ENCODE results near the gene MAML2.
A peak's percentile ranks its signal among the peaks of the same experiment; 100 is the strongest.

Gene MAML2

GRCh38 chr11:96091476-96091875, 251.5 kb downstream of the MAML2 start:
- DNase-seq: no peak

- DNase-seq: no peak
Observed at GRCh38 chr11:96090711-96091110, 252.3 kb downstream of the MAML2 start.

DNA sequence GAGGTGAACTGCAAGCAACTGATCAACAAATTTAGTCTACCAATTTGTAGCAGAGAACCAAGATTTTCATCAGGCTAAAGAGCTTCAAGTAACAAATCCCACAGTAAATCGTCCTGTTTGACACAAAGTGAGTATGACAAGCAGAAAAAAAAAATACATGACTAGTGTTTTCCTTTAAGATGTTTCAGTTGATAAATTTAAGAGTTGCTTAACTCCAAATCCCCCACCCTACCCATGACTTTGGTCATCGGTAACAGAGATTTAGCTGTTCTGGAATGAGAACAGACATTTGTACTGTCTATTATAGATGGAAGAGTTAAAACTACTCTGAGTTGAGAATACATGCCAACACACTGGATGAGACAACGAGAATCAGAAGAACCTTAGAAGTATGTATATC, 254.1 kb downstream of the MAML2 start:
- peak; percentile 48 for DNase-seq

DNA sequence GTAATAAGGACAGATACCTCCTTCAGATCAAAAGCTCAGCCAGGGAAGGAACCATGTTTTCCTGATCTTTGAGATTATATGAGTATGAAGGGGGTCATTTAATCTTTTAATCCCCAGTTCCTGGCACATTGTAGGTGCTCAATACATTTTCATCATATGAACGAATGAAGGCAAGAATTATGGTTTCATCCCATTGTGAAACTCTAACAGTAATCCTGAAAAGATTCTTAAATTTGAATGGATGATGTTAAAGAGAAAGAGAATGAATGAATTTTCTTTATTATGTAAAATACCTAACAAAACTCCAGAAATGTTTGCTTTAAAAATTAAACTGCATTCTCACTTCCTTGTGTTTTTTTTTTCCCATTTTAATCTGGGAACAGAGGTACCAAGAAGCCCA, 256.9 kb downstream of the MAML2 start:
- no peak for DNase-seq

GRCh38 chr11:96085319-96085930, 257.6 kb downstream of the MAML2 start:
- DNase-seq: no peak

DNA sequence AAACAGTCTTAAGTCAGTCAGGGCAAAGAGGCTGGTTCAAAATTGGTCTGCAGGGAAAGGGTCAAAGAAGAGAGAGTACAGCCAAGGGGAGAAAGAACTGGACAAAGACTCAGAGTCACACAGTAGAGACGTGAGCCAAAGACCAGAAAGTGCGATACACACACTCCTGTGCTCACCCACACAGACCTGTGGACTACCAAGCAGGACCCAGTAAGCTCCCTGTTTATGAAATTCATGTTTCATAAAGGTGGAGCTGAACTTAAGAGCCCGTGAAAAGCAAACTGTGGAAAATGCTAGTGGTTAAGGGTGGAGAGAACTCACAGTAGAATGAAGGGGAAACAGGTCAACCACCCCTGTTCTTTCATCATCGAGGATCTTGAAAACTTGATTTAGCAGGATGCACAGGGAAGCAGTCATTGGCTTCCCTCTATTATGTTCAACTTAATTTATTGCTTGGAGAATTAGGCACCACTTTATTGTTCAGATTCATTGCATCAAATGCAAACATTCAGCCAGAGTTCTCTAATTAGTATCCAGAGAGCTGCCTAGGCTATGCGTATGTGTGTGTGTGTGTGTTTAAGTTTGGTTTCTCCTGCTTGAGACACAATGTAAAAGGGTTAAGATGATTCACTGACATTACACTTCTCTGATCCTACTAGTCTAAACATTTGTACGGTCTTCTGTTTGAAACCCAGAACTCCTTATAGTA, 258.2 kb downstream of the MAML2 start:
- DNase-seq: no peak

DNA sequence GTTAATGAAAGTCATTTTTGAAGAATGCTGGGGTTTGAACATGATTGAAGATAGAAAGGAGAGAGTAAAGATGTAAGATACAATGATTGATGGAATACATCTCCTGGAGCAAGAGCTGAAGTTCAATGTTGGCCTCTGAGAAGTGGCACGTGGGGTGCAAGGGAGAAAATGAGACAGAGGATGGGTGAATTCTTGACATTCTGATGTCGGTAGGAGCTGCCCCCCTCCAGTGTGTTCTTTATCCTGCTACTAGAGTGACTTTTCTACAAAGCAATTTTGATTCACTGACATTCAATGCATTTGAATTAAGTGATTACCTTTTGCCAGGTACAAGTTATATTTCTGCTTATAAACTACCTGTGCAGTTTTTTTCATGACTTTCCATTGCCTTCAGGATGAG, 260.1 kb downstream of the MAML2 start:
- DNase-seq: no peak

DNA sequence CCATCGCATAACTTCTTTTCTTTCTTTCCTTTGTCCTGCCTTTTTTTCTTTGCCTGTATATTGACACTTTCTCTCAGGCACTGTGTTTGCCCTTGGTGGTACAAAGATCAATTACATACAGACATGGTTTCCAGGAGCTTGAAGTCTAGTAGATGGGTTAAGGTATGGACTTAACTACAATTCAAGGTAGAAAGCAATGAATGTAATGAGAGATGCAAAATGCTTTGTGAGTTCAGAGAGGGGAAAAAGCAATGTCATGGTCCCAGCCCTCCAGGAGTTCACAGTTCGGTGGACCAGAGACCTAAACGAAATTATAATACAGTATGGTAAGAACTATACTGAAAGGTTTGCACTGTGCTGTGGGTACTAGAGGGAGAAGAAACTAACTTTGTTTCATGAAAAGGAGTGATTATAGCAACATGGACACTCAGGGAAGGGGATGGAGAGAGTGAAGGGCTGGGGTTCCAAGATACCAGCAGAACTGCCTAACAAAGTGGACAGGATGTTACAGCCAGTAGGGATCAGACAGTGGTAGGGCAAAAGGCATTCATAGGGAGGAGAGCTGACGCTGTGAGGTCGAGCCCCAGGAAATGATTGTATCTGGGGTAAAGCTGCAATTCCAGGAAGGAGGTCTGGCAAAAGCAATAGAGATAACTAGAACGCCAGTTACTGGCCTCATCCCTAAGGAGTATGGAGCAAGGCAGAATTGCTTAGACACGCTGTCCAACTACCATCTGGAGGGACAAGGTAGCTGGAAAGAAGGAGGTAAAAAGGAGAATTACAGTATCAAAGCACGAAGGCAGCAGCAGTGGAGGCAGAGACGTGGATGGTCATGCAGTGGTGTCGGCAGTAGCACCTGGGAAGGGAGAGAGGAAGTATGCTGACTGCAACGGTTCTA, 260.7 kb downstream of the MAML2 start:
- DNase-seq: no peak

DNA sequence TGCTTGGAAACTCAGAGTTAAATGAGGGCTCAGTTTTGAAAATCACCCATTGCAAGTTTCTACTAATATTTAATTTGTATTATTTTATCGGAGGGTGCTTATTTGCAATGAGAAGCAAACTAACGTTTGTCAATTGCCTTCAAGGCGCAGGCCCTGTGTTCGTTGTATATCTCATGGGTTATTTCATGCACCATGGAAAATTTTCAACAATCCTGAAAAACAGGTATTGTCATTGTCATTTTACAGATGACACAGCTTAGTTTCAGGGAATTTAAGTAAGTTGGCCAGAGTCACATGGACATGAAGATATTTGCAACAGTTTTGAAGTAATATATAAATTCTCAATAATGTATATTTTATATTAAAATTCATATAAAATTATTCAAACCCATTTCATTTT, 261.4 kb downstream of the MAML2 start:
- DNase-seq: no peak

DNA sequence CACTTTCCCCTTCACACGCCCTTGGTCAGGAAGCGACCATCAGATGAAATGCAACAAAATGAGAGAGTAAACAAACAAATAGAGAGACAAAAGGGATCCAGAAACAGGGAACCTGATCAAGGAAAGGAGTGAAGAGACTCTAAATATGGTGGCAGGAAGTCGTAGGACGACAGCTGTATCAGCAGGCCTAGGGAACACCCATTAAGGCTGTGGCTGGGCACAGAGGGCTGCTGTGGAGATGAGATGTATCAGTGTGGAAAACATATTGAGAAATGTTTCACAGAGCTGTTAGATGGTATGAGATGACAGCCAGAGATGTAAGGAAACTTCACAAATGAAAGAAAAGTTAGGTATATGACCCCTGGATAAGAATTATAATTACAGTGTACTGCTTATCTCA, 263.3 kb downstream of the MAML2 start:
- DNase-seq: no peak

- DNase-seq: no peak
Observed at GRCh38 chr11:96075532-96075959, 267.4 kb downstream of the MAML2 start.

DNA sequence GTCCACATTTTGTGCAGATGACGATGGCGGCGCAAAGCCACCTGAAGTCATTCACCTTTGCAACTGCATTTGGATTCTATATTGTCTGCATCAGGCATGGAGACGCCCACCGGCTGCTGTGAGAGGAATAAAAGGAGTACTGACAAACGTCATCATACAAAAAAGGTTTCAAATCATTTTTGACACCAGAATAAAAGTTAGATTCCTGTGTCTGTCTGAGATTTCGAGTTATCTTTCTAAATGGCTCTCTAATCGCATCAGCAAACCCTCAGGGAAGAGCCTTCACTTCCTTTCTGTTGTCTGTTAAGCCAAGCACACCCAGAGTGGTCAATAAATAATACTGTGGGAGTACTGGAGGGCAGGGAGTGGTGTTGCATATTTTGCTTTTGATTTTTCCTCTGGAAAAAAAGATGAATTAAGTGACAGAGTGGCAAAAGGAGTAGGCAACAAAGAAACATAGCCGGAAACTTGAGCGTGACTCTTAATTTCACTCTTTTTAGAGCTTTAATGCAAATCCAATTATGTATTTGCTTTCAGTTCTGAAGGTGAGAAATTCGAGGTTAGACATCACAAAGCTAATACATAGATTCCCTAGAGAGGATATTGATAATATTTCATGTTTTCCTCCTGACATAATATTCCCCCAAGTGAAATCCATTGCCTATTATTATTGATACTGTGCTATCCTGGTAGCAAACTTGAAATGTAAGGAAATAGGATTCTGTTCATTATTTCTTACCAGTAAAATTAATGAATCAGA, 268.3 kb downstream of the MAML2 start:
- no peak for DNase-seq

- DNase-seq: no peak
Observed at GRCh38 chr11:96073536-96073935, 269.5 kb downstream of the MAML2 start.

DNA sequence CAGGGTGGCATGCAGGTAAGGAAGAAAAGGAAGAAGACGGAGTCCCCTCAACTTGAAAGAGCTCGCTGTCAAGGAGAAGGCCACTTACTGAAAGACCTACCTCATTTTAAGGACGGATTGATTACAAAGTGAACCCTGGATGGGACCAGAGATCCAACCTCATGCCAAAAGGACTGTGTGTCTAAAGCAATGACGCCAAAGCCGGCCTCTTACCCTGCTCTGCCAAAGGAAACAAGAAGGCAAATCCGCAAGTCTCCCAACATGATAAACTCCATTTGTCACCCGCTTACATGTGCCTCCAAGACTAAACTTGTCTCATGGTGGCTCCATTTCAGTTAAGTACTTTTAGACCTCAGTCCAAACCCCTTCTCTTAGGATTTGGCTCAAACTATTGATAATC, 270.4 kb downstream of the MAML2 start:
- DNase-seq: no peak

DNA sequence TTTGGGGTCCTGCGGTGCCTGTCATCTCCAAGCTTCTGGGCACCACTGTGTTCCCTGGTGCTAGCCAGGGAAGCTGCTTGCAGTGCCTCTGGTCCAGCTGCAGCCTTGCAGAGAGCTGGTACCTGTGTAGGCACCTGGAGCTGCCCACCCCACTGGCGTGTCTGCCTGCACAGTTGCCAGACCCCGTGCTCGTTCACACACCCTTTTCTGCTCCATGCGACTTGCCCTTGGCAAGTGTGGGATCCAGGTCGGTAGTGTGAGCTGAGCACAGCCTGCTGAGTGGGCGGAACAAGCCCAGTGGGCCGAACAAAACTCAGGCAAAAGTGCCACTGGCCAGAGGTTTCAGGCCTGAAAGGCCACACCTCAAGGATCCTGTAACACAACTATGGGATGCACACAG, 272.5 kb downstream of the MAML2 start:
- no peak for DNase-seq

DNA sequence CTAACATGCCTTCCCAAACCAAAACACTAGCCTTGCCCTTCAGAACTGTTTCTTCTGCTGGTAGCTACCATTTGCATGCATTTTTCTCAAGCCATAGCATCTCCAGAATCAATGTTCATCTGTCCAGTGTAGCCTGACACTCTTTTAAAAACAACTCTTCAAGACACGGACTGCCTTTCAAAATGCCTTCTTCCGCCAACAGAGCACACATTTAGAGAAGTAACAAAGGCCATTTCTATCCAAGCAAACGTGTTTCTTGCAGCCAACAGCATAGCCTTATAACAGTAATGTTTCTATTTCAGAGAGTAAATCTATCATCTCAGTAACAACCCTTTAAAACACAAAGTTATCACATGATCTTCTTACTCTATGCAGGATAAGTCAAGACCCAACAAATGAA, 275.8 kb downstream of the MAML2 start:
- no peak for DNase-seq

- no peak for DNase-seq
Observed at GRCh38 chr11:96065379-96065778, 277.6 kb downstream of the MAML2 start.

DNA sequence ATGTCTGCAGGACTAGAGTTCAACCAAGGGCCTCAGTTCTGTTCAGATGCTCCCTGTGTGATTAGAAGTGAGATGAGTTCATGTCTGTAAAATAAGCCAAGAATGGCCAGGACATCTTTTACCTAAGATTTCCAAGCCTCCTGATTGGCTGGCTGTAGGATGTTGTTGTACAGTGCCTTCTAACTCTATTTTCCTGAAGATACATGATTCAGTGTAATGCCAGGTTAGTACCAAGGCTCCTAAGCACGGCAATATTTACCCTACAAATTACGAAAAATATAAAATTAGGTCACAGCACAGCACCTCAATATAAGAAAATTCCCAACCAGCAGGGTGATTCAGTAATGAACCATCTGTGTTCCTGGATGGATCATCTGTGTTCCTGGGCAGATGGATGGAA, 279.1 kb downstream of the MAML2 start:
- no peak for DNase-seq

DNA sequence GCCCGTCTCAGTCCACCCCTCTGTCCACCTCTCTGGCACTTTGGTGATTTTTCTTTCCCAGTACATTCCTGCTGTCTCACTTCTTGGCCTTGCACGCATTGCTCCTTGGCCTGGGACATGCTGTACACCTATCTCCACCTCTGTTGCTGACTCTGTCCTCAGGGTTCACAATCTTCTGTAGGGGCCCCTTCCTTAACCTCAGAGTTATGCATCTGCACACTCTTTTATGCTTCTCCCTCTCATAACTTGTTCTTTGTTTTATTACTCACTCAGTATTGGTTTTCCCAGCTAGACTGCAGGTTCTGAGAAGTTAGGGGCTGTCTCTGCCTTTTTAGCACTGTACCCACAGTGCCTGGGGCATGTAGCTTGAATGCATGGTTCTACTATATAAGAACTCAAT, 279.9 kb downstream of the MAML2 start:
- DNase-seq: no peak

- DNase-seq: no peak
Observed at GRCh38 chr11:96062134-96062533, 280.9 kb downstream of the MAML2 start.

- DNase-seq: no peak
Observed at GRCh38 chr11:96061730-96062129, 281.3 kb downstream of the MAML2 start.

- DNase-seq: no peak
Observed at GRCh38 chr11:96061069-96061468, 281.9 kb downstream of the MAML2 start.

- DNase-seq: no peak
Observed at GRCh38 chr11:96057502-96057901, 285.5 kb downstream of the MAML2 start.
